BE2C (cell line): ENCODE data around the gene CCM2.

Experiments used
- DNase-seq: peaks from one replicate; pipeline ENCODE4 v3.0.0-alpha.2; 2020
- H3K27me3 ChIP-seq: fragments of 250-450 bp; sonication (Bioruptor Pico); 2 replicates; pipeline ENCODE4 v1.5.1; 2020; ENCODE audit warnings: mild to moderate bottlenecking
- H3K36me3 ChIP-seq: fragments of 250-450 bp; sonication (Bioruptor Pico); 2 replicates; pipeline ENCODE4 v1.5.1; 2020; ENCODE audit warnings: mild to moderate bottlenecking
- H3K4me1 ChIP-seq: fragments of 250-450 bp; sonication (Bioruptor Pico); 2 replicates; pipeline ENCODE4 v1.5.1; 2020
- H3K4me3 ChIP-seq: 2 replicates; pipeline ENCODE4 v1.5.1; 2011; ENCODE audit warnings: low read depth, low read length
- H3K9me3 ChIP-seq: fragments of 250-450 bp; sonication (Bioruptor Pico); 2 replicates; pipeline ENCODE4 v1.5.1; 2020
- TF ChIP-seq, protein P1 (sequence below): IDR thresholded peaks from 2 replicates; pipeline ENCODE4 v1.5.1; 2012; ENCODE audit warnings: mild to moderate bottlenecking, low read depth, low read length

Gene CCM2

DNA sequence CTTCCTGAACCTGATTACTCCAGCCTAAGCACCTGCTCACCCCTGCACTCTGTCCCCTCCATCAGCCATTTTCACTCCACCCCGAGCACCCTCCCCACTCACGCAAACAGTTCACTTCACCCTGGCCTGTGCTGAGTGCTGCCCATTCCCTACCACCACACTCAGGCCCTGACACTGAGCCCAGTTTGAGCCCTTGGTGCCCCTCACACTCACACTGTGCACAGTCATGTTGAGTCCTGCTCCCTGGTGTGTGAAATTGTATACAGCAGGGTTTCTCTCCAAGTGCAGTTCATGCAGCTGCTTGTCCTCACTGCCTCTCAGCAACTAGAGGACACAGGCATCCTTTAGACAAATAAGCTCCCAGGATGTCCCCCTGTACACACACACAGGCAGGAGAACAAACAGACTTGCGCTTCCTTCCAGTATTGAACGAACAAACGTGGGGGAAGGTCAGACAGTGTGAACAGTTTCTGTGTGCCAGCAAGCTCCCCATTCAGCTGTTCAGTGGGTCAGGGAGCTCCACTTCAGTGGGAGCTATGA is 28.0 kb upstream of the CCM2 start:
- Histone ChIP-seq H3K4me3 (no peak overlapping the region), H3K9me3 (no peaks in the 10 kb centered on the region), H3K27me3 (no peaks in the 10 kb centered on the region), H3K4me1 (no peaks in the 10 kb centered on the region), H3K36me3 (no peaks in the 10 kb centered on the region)
- TF ChIP-seq, protein P1, sequence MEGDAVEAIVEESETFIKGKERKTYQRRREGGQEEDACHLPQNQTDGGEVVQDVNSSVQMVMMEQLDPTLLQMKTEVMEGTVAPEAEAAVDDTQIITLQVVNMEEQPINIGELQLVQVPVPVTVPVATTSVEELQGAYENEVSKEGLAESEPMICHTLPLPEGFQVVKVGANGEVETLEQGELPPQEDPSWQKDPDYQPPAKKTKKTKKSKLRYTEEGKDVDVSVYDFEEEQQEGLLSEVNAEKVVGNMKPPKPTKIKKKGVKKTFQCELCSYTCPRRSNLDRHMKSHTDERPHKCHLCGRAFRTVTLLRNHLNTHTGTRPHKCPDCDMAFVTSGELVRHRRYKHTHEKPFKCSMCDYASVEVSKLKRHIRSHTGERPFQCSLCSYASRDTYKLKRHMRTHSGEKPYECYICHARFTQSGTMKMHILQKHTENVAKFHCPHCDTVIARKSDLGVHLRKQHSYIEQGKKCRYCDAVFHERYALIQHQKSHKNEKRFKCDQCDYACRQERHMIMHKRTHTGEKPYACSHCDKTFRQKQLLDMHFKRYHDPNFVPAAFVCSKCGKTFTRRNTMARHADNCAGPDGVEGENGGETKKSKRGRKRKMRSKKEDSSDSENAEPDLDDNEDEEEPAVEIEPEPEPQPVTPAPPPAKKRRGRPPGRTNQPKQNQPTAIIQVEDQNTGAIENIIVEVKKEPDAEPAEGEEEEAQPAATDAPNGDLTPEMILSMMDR, result no peak
- no peak for DNase-seq

DNA sequence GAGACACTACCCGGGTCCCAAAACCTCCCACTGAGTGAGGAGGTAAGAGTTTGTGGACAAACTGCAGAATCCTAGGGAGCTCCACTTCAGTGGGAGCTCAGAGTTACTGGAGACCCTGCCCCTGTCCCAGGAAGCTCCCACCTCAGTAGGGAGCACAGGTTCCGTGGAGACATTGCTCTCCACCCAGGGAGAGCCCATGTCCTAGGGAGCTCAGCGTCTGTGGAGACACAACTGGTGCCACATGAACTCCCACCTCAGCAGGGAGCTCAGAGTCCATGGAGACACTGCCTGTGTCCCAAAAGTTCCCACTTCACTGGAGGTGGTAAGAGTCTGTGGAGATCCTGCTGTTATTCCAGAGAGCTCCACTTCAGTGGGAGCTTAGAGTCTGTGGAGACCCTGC is 27.4 kb upstream of the CCM2 start:
- no peaks in the 10 kb centered on the region for H3K27me3 ChIP-seq
- TF ChIP-seq, protein P1, result no peak
- H3K4me3 ChIP-seq, result no peak overlapping the region
- no peak for DNase-seq
- no peaks in the 10 kb centered on the region for H3K9me3 ChIP-seq
- H3K4me1 ChIP-seq, result no peaks in the 10 kb centered on the region
- no peaks in the 10 kb centered on the region for H3K36me3 ChIP-seq

DNA sequence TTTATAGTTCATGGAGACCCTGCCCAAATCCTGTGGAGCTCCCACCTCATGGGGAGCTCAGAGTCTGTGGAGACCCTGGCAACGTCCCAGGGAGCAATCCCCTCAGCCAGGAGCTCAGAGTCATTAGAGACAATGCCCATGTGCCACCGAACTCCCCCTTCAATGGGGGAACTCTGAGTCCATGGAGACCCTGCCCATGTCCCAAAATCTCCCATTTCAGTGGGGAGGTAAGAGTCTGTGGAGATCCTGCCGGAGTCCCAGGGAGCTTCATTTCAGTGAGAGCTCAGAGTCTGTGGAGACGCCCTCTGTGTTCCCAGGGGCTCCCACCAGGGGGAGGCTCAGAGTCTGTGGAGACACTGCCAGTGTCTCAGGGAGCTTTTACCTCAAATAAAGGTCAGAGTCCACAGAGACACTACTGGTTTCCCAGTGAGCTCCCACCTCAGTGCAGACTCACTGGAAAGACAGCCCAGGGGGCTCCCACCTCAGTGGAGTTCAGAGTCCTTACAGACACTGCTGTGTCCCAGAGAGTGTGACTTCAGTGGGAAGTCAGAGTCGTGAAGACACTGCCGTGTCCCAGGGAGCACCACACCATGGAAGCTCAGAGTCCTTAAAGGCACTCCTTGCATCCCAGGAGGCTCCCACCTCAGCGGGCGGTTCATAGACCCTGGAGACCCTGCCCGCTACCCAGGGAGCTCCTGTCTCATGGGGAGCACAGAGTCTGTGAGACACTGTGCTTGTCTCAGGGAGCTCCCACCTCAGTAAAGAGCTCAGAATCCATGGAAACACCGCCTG is 26.2 kb upstream of the CCM2 start:
- H3K27me3 ChIP-seq, result no peaks in the 10 kb centered on the region
- TF ChIP-seq, protein P1, result peak; percentile 58
- H3K4me3 ChIP-seq, result no peak overlapping the region
- 0 out of 2 replicates have a peak, but pooled peaks cover 3% of the 10 kb centered on the region for H3K36me3 ChIP-seq
- no peaks in the 10 kb centered on the region for H3K9me3 ChIP-seq
- H3K4me1 ChIP-seq, result peaks cover 4% of the 10 kb centered on the region; the same call in 1 of the 2 replicates
- peak; percentile 64 for DNase-seq

DNA sequence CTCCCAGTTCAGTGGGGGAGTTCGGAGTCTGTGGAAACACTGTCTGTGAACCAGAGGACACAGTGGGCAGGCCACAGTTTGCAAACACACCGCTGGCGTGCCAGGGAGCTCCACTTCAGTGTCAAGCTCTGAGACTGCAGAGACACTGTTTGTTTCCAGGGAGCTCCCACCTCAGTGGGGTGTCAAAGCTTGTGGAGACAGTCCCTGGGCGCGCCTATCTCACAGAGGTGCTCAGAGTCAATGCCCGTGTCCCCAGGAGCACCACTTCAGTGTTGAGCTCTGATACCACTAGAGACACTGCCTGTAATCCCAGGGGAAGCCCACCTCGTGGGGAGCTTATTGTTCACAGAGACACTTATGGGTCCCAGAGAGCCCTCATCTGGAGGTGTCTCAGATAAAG is 25.5 kb upstream of the CCM2 start:
- Histone ChIP-seq H3K4me1 (peaks cover 4% of the 10 kb centered on the region; the same call in 1 of the 2 replicates), H3K36me3 (0 out of 2 replicates have a peak, but pooled peaks cover 3% of the 10 kb centered on the region), H3K9me3 (no peaks in the 10 kb centered on the region), H3K4me3 (no peak overlapping the region), H3K27me3 (no peaks in the 10 kb centered on the region)
- TF ChIP-seq, protein P1, result no peak
- DNase-seq, result no peak

DNA sequence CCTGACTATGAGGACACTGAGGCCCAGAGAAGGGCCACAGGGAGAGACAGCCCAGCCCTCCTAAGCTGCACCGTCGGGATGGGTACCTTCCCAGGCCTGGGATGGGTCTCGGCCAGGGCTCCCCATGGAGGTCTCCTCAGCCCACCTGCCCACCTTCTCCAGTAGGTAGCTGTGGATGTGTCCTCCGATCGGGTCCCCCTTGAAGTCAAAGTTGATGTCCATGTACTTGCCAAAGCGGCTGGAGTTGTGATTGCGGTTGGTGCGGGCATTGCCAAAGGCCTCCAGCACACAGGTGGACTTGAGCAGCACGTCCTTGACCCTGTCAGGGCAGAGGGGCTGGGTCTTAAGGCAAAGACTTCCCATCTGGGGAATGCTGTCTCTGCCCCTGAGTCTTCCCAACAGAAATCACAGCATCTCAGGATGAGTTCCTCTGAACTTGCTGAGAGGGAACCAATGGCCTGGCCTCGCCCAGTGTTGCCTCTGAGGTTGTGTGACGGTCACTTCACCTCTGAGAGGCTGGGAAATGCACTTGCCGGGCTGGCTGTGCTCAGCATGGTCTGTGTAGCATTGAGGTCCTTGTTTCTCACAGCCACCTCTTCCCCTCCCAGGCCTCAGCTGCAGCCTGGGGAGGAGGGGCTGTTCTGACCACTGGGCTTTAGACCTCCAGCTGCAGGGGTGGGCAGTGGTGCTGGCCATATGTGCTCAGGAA is 24.5 kb upstream of the CCM2 start:
- 0 out of 2 replicates have a peak, but pooled peaks cover 3% of the 10 kb centered on the region for H3K36me3 ChIP-seq
- H3K27me3 ChIP-seq, result no peaks in the 10 kb centered on the region
- no peak overlapping the region for H3K4me3 ChIP-seq
- H3K9me3 ChIP-seq, result no peaks in the 10 kb centered on the region
- no peak for DNase-seq
- H3K4me1 ChIP-seq, result peaks cover 4% of the 10 kb centered on the region; the same call in 1 of the 2 replicates
- TF ChIP-seq, protein P1, result no peak
